ENCODE results near the gene LEPROT.

The LEPROT gene

DNA sequence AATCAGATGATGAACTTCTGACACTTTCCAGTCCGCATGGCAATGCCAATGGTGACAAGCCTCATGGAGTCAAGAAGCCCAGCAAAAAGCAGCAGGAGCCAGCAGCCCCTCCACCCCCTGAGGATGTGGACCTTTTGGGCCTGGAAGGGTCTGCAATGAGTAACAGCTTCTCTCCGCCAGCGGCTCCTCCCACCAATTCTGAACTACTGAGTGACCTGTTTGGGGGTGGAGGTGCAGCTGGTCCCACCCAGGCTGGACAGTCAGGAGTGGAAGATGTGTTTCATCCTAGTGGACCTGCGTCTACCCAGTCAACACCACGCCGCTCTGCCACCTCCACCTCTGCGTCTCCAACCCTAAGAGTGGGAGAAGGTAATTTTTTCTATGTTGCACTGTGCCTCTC, 28.0 kb upstream of the LEPROT start:
- H3K27me3 ChIP-seq, result no peaks in the 10 kb centered on the region
- no peaks in the 10 kb centered on the region for H4K20me1 ChIP-seq
- H3K9ac ChIP-seq, result no peak overlapping the region
- H3K27ac ChIP-seq, result no peak overlapping the region
- H3K4me3 ChIP-seq, result no peak overlapping the region
- H3K9me3 ChIP-seq, result no peaks in the 10 kb centered on the region
- no peak overlapping the region for H3K4me2 ChIP-seq
- H3K4me1 ChIP-seq, result no peaks in the 10 kb centered on the region
- H3K36me3 ChIP-seq, result peaks cover 7% of the 10 kb centered on the region; the same call in 1 of the 2 replicates
- TF ChIP-seq Cebpa-rat (IDR thresholded peaks at IDR 0.05), result no peak

DNA sequence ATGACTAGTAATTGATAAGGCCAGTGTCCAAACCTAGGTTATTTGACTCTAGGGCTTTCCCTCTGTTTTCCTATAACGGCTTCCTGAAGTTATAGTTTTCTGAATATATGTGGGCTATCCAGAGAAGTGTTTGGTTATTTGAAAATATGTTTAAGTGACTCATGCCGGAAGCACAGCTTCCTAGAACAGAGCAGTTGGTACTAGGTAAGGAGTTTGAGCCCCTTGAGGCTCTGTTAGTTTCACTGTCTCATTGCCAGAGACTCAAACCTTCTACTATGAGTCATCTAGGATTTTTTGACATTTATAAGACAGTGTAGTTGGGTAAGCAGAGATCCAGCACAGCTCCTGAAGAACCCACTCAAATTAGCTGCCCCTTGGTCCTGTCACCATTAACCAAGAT, 27.1 kb upstream of the LEPROT start:
- no peaks in the 10 kb centered on the region for H3K27me3 ChIP-seq
- H3K4me1 ChIP-seq, result no peaks in the 10 kb centered on the region
- no peak overlapping the region for H3K4me2 ChIP-seq
- no peak overlapping the region for H3K4me3 ChIP-seq
- TF ChIP-seq Cebpa-rat (IDR thresholded peaks at IDR 0.05), result no peak
- no peak overlapping the region for H3K9ac ChIP-seq
- H3K36me3 ChIP-seq, result peaks cover 7% of the 10 kb centered on the region; the same call in 1 of the 2 replicates
- no peaks in the 10 kb centered on the region for H4K20me1 ChIP-seq
- H3K9me3 ChIP-seq, result no peaks in the 10 kb centered on the region
- H3K27ac ChIP-seq, result no peak overlapping the region

DNA sequence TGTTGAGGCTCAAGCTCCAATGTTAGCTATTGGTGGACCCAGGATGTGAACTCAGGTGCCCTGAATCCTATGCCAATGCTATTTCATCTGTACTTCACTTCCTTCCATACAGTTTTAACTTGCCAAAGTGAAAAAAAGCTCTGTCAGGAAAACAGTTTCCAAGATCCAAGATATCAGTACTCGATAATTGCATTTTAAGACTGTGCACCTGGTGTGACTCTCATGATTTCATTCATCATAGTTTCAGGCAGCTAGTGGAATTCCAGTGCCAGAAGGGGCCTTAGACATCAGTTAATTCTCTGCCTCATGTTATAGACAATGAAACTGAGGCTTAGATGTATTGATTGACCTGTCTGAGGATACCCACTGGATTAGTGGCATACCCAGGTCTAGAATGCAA, 26.5 kb upstream of the LEPROT start:
- H3K4me2 ChIP-seq, result no peak overlapping the region
- H3K9me3 ChIP-seq, result no peaks in the 10 kb centered on the region
- no peaks in the 10 kb centered on the region for H3K27me3 ChIP-seq
- no peaks in the 10 kb centered on the region for H3K4me1 ChIP-seq
- H3K36me3 ChIP-seq, result peaks cover 3% of the 10 kb centered on the region; the same call in 1 of the 2 replicates
- no peak overlapping the region for H3K4me3 ChIP-seq
- H4K20me1 ChIP-seq, result no peaks in the 10 kb centered on the region
- no peak overlapping the region for H3K27ac ChIP-seq
- no peak for TF ChIP-seq Cebpa-rat (IDR thresholded peaks at IDR 0.05)
- H3K9ac ChIP-seq, result no peak overlapping the region

DNA sequence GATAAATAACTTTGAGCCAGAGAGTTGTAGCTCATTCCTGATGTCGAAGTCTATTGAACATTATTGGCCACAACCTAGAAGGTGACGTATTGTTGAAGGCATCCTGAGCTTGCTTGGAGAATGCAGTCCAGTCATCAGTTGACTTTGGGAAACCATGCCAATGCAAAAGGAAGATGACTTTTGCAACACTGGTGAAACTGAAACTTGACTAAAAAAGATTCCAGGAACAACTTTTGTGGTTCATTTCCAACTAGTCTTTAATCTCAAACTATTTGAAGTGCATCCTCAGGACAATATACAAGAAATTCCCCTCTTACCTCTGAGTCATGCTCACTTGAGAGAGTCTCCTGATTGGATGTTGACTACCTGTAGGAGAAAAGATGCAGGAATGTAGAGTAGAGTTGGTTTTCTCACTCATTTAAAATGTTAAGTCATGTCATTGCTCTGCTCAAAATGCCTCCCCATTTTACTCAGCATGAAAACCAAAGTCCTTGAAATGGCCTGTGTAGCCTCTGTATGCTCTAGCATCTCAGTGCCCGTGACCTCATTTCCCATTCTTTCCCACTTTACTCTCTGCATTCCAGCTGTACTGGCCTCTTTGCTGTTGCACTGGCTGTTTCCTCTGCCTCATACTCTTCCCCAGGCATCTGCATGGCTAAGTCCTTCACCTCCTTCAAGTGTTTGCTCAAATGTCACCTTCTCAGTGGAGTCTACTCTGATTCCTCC, 24.4 kb upstream of the LEPROT start:
- Histone ChIP-seq H3K4me3 (no peak overlapping the region), H3K27ac (no peak overlapping the region), H3K9ac (no peak overlapping the region), H3K27me3 (no peaks in the 10 kb centered on the region), H3K36me3 (peaks cover 3% of the 10 kb centered on the region; the same call in 1 of the 2 replicates), H3K4me2 (no peak overlapping the region), H4K20me1 (no peaks in the 10 kb centered on the region), H3K9me3 (no peaks in the 10 kb centered on the region), H3K4me1 (no peaks in the 10 kb centered on the region)
- no peak for TF ChIP-seq Cebpa-rat (IDR thresholded peaks at IDR 0.05)

DNA sequence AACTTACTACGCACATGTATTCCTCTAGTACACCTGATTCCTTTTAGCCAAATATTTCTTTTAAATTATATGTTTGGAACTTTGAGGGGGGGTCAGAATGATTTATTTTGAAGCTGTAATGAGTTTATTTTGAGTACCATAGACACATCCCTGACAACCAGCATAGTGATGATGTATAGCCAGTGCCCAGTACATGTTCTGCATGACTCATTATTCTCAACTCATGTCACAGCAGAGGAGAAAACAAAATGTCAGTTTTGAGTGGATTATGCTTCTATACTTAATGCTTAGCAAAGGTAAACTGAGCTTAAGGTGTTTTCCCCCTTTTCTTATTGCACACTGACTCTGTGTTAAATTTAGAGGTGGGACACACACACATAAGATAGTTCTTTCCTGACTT, 22.4 kb upstream of the LEPROT start:
- Histone ChIP-seq H3K4me1 (no peaks in the 10 kb centered on the region), H3K9ac (no peak overlapping the region), H3K4me2 (no peak overlapping the region), H3K9me3 (no peaks in the 10 kb centered on the region), H3K27ac (no peak overlapping the region), H3K36me3 (no peaks in the 10 kb centered on the region), H4K20me1 (no peaks in the 10 kb centered on the region), H3K4me3 (no peak overlapping the region), H3K27me3 (no peaks in the 10 kb centered on the region)
- no peak for TF ChIP-seq Cebpa-rat (IDR thresholded peaks at IDR 0.05)

DNA sequence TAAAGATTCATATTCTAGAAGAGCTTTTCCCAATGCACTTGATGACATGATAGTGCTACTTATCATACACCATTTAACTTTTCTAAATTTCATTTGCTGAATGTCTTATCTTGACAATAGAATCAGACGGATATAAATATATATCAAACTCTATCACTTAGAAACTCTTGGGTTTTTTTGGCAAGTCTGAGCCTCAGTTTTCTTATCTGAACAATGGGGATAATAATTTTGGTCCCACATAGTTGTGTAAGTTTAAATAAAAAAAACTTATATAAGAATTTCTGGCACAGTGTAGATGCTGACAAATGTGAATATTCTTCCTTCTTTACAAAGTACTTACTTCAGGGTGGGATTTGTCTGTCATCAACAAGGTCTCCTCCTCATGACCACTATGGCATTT, 21.5 kb upstream of the LEPROT start:
- Histone ChIP-seq H3K36me3 (no peaks in the 10 kb centered on the region), H3K27me3 (no peaks in the 10 kb centered on the region), H3K4me3 (no peak overlapping the region), H3K27ac (no peak overlapping the region), H3K4me1 (no peaks in the 10 kb centered on the region), H4K20me1 (no peaks in the 10 kb centered on the region), H3K4me2 (no peak overlapping the region), H3K9ac (no peak overlapping the region), H3K9me3 (no peaks in the 10 kb centered on the region)
- TF ChIP-seq Cebpa-rat (IDR thresholded peaks at IDR 0.05), result no peak

DNA sequence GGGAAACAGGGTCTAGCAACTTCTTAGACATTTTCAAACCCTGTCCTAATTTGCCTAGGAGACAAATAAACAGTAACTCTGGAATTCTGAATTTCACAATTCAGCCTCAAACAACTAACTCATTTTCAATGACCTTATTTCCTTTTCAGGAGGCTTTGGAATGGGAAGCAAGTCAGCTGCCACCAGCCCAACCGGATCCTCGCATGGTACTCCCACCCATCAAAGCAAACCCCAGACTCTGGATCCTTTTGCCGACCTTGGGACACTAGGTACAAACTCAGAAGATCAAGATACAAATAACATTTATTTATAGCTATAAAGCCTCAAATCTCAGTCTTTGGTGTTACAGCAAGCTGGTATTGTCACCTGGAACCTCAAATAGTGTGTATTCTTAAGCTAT, 18.9 kb upstream of the LEPROT start:
- Histone ChIP-seq H3K4me2 (no peak overlapping the region), H3K9ac (no peak overlapping the region), H3K4me3 (no peak overlapping the region), H3K27ac (no peak overlapping the region), H4K20me1 (no peaks in the 10 kb centered on the region), H3K4me1 (no peaks in the 10 kb centered on the region), H3K36me3 (no peaks in the 10 kb centered on the region), H3K27me3 (no peaks in the 10 kb centered on the region), H3K9me3 (no peaks in the 10 kb centered on the region)
- no peak for TF ChIP-seq Cebpa-rat (IDR thresholded peaks at IDR 0.05)

DNA sequence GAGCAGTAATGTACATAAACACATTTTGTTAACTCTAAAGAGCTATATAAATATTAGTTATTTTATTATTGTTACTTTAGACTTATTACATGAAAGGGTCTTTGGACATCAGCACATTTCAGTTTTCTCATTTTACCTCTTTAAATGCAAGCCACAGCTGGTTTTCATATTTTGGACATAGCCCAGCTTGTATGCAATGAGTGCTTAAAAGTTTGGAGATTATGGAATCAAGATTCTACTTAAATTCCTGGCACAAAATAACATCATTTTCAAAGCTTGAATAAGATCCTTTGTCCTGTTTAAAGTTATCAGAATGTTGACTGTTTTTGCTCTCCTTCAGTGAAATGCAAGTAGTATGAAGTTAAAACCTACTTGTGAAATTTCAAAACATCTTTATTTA, 15.5 kb upstream of the LEPROT start:
- Histone ChIP-seq H3K4me3 (no peak overlapping the region), H3K27ac (no peak overlapping the region), H3K9ac (no peak overlapping the region), H3K4me2 (no peak overlapping the region), H3K36me3 (no peaks in the 10 kb centered on the region), H3K27me3 (no peaks in the 10 kb centered on the region), H3K9me3 (no peaks in the 10 kb centered on the region), H4K20me1 (no peaks in the 10 kb centered on the region), H3K4me1 (no peaks in the 10 kb centered on the region)
- no peak for TF ChIP-seq Cebpa-rat (IDR thresholded peaks at IDR 0.05)

DNA sequence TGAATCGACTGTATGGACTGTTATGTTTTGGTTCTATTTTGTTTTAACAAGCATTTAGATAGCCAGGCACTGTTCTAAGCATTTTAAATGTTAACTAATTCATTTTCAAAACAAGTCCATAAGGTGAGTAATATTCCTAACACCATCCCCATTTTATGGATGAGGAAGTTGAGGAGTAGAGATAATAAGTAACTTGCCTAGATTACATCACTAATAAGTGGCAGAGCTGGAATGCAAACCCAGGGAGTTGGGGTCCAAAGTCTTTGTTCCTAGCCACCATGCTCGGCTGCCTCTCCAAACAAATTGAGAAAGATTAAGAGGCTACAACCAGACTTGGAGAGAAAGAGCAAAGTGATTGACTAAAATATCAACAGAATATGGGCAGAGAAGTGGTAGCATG, 12.6 kb upstream of the LEPROT start:
- no peaks in the 10 kb centered on the region for H3K36me3 ChIP-seq
- no peak overlapping the region for H3K4me3 ChIP-seq
- H3K4me1 ChIP-seq, result no peaks in the 10 kb centered on the region
- H3K27ac ChIP-seq, result no peak overlapping the region
- H3K9ac ChIP-seq, result no peak overlapping the region
- H3K27me3 ChIP-seq, result no peaks in the 10 kb centered on the region
- TF ChIP-seq Cebpa-rat (IDR thresholded peaks at IDR 0.05), result no peak
- H4K20me1 ChIP-seq, result no peaks in the 10 kb centered on the region
- H3K9me3 ChIP-seq, result no peaks in the 10 kb centered on the region
- no peak overlapping the region for H3K4me2 ChIP-seq

DNA sequence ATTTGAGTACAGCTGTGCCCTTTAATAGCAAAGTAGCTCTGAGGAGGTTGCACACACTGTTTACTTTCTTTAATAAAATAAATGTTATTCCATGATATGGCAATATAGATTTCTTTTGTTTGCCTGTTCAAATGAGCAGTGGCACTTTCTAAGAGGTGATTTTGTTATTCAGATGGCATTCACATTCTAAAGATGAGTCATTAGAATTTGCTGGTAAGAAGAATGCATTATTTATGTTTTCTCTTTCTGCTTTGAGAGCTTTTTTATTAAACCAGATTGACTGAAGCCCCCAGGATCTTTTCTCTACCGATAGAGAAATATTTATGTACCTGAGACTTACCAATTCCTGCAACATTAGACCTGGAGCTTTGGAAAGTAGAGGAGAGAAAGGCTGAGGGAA, 11.2 kb upstream of the LEPROT start:
- Histone ChIP-seq H3K27me3 (no peaks in the 10 kb centered on the region), H4K20me1 (no peaks in the 10 kb centered on the region), H3K4me3 (no peak overlapping the region), H3K27ac (no peak overlapping the region), H3K4me2 (no peak overlapping the region), H3K4me1 (no peaks in the 10 kb centered on the region), H3K9me3 (no peaks in the 10 kb centered on the region), H3K36me3 (no peaks in the 10 kb centered on the region), H3K9ac (no peak overlapping the region)
- TF ChIP-seq Cebpa-rat (IDR thresholded peaks at IDR 0.05), result no peak
